Endothelial cell of umbilical vein (primary cell): ENCODE results near the gene BIN1.

ENCODE experiments used
- EZH2 ChIP-seq: IDR thresholded peaks from 2 replicates; pipeline ENCODE4 v1.6.1; 2012; ENCODE audit warnings: borderline replicate concordance, low read depth, mild to moderate bottlenecking, moderate library complexity, low read length, inconsistent platforms; ENCODE audit not compliant: severe bottlenecking
- GATA2 ChIP-seq: IDR thresholded peaks from 2 replicates; pipeline ENCODE4 v1.7.0; 2011; ENCODE audit warnings: low read depth, mild to moderate bottlenecking, moderate library complexity, mixed read lengths, low read length; ENCODE audit not compliant: insufficient read length, insufficient read depth
- JUN ChIP-seq: IDR thresholded peaks from 2 replicates; pipeline ENCODE4 v1.6.1; 2011; ENCODE audit warnings: borderline replicate concordance, low read depth; ENCODE audit not compliant: insufficient read length, insufficient read depth
- MAX ChIP-seq: IDR thresholded peaks from 2 replicates; pipeline ENCODE4 v1.6.1; 2011; ENCODE audit not compliant: insufficient read depth, insufficient read length
- MYC ChIP-seq: IDR thresholded peaks from one replicate; pipeline ENCODE4 v1.6.1; 2011; ENCODE audit warnings: mild to moderate bottlenecking, low read depth, low read length
- POLR2A ChIP-seq: IDR thresholded peaks from 2 replicates; pipeline ENCODE4 v1.6.1; 2012; ENCODE audit warnings: low read depth, mild to moderate bottlenecking, control low read depth, low read length
- POLR2AphosphoS5 ChIP-seq: IDR thresholded peaks from 2 replicates; pipeline ENCODE4 v1.6.1; 2012; ENCODE audit warnings: low read depth, mild to moderate bottlenecking, control low read depth, low read length, moderate library complexity; ENCODE audit not compliant: insufficient read depth
- TF ChIP-seq, protein P1 (sequence below), 2 donors: IDR thresholded peaks; 1 replicate in 1 of 2; 2 replicates in 1 of 2; pipeline ENCODE4 v1.5.1; 2011; ENCODE audit warnings: low read length in 2 of 2, mild to moderate bottlenecking in 2 of 2, moderate library complexity in 2 of 2, control low read depth in 1 of 2, inconsistent platforms in 1 of 2, low read depth in 1 of 2; ENCODE audit not compliant: insufficient read depth in 1 of 2; ENCODE audit errors: extremely low read depth in 1 of 2

GRCh38 chr2:127069003-127069402 lies 38.0 kb downstream of the BIN1 start:
- TF ChIP-seq JUN: no peak
- TF ChIP-seq, protein P1, sequence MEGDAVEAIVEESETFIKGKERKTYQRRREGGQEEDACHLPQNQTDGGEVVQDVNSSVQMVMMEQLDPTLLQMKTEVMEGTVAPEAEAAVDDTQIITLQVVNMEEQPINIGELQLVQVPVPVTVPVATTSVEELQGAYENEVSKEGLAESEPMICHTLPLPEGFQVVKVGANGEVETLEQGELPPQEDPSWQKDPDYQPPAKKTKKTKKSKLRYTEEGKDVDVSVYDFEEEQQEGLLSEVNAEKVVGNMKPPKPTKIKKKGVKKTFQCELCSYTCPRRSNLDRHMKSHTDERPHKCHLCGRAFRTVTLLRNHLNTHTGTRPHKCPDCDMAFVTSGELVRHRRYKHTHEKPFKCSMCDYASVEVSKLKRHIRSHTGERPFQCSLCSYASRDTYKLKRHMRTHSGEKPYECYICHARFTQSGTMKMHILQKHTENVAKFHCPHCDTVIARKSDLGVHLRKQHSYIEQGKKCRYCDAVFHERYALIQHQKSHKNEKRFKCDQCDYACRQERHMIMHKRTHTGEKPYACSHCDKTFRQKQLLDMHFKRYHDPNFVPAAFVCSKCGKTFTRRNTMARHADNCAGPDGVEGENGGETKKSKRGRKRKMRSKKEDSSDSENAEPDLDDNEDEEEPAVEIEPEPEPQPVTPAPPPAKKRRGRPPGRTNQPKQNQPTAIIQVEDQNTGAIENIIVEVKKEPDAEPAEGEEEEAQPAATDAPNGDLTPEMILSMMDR (IDR thresholded peaks at IDR 0.05; ENCODE audit: extremely low read depth in 1 of 2, insufficient read depth in 1 of 2, low read depth in 1 of 2, low read length in 2 of 2): no peak
- TF ChIP-seq POLR2A: no peak
- no peak for TF ChIP-seq EZH2
- no peak for TF ChIP-seq POLR2AphosphoS5
- no peak for TF ChIP-seq MAX
- no peak for TF ChIP-seq GATA2
- TF ChIP-seq MYC: no peak
